ENCODE results near the gene GSS.

GSS gene

DNA sequence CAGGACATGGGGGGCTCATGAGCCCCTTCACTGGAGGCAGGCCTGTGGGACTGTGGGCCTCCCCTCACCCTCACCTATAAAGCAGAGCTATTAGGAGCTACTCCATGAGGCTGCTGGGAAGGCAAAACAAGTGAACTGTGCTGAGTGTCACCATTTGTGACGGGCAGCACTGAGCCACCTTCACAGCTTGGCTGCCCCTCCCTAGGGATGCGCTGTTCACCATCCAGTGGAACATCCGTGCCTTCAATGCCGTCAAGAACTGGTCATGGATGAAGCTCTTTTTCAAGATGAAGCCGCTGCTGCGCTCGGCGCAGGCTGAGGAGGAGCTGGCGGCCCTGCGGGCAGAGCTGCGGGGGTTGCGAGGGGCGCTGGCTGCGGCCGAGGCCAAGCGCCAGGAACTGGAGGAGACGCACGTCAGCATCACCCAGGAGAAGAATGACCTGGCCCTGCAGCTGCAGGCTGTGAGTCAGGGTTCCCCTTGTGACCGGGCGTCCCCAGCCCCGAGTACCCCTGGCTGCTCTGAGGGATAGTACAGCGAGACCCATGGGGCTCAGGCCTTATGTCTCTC lies 38.4 kb upstream of the GSS start:
- no peak for DNase-seq (ENCODE audit: low spot score)

DNA sequence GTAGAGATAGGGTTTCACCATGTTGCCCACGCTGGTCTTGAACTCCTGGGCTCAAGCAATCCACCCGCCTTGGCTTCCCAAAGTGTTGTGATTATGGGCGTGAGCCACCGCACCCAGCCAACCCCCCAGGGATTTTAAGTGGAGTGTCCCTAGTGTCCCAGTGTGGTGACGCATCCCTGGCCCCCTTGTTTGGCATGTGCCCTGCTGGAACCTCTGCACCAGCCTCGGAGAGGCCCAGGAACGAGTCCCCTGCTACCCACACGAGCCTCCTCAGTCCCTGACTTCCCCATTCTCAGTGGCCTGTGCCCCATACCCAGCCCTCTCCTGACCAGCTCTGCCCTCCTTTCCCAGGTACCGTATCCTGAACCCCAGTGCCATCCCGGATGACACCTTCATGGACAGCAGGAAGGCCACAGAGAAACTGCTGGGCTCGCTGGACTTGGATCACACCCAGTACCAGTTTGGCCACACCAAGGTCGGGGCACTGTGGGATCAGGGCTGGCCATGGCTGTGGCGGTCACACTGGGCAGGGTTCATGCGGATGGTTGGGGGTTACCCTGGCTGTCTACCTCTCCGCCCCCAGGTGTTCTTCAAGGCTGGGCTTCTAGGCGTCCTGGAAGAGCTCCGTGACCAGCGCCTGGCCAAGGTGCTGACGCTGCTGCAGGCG lies 37.3 kb upstream of the GSS start:
- no peak for DNase-seq (ENCODE audit: low spot score)

DNA sequence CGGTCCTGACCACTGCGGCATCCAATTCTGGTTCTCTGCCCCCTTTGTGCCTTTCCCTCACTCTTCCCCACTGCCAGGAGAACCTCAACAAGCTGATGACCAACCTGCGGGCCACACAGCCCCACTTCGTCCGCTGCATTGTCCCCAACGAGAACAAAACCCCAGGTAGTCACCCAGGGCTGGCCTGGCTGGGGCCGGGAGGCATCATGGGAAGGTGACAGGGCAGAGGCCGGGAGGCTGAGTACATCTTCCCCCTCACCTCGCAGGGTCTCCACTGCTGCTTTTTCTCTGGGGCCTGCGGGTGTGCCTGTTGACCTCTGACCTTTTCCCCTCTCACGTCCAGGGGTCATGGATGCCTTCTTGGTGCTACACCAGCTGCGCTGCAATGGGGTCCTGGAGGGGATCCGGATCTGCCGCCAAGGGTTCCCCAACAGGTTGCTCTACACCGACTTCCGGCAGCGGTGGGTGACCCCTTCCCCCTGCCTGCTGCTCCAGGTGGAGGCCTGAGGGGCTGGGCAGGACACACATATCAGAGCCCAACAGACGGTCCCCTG lies 35.1 kb upstream of the GSS start:
- DNase-seq (ENCODE audit: low spot score): no peak

DNA sequence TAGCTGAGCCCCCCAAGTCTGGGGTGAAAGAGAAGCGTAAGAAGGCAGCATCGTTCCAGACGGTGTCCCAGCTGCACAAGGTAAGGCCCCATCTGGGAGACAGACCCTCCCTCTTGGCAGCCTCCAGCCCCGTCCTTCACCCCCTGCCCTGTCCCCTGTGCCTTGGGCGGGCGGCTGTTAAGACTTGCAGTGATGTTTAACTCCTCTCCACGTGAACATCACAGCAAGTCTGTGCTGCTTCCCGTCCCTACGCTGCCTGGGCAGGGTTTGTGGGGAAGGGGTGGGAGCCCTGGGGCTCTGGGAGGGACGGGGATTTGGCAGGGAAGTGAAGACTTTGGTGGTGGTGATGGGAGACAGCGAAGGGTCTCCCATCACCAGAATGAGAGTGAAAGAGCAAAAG lies 34.6 kb upstream of the GSS start:
- no peak for DNase-seq (ENCODE audit: low spot score)

DNA sequence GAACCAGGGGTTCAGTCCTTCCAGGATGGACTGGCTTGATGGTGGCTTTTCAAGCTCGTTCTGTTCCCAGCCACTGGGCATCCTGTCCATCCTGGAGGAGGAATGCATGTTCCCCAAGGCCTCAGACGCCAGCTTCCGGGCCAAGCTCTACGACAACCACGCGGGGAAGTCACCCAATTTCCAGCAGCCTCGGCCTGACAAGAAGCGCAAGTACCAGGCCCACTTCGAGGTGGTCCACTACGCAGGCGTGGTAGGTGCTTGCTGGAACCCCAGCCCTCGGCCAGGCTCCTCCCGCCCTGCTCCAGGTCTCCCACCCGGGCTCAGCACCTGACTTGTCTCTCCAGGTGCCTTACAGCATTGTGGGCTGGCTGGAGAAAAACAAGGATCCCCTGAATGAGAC lies 34.1 kb upstream of the GSS start:
- no peak for DNase-seq (ENCODE audit: low spot score)

DNA sequence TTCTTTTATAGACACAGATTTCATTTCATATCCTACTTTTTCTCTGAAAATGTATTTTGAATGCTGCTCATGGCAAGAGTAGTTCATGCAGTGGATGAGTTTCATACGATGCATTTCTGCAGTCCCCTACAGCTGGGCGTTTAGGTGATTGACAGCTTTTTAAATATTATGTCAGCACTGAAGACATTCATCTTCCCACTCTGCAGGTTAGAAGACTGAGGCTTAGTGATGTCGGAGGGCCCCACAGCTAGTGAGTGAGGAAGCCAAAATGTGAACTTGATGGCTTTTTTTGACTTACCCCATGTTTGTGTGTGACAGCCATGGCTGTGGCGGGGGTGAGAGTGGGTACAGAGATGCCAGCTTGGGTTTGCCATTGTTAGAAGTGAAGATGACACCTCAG lies 33.5 kb upstream of the GSS start:
- no peak for DNase-seq (ENCODE audit: low spot score)

DNA sequence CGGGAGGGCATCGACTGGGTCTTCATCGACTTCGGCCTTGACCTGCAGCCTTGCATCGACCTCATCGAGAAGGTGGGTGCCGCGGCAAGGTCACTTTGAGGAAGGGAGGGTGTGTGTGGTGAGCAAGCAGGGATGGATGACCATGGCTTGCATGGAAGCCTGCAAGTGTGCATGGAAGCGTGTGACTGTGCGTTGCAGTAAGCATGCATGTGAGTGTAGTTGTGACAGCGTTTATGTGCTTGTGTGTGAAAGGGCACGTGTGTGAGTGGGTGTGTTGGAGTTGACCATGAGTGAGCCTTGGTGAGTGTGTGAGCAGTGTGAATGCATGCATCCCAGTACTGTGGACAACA lies 32.6 kb upstream of the GSS start:
- no peak for DNase-seq (ENCODE audit: low spot score)

DNA sequence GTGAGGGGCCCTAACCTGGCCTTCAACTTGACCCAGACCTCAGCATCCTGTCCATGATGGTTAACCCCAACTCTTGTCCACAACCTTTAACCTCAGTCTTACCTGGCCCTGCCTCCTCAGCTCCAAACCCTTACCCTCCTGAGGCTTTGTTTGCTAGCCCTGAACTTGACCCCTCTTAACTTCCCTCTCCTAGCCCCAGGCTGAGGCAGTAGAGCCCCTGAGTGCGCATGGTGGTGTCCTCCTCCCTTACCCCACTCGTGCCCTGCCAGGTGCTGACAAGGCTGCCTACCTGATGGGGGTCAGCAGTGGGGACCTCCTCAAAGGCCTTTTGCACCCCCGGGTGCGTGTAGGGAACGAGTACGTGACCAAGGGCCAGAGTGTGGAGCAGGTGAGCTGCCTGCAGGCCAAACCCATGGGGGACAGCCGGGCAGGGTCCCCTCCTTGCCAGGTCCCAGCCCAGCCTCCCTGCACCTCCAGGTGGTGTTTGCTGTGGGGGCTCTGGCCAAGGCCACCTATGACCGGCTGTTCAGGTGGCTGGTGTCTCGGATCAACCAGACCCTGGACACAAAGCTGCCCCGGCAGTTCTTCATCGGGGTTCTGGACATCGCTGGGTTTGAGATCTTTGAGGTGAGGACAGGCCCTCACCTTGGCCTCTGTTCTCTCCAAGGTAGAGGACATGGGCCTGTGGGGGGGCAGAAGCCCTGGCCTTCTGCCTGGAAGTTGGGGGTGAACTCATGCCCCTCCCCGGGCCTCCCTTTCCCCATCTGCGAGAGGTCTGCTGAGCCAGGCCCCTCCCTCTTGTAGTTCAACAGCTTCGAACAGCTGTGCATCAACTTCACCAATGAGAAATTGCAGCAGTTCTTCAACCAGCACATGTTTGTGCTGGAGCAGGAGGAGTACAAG lies 31.9 kb upstream of the GSS start:
- no peak for DNase-seq (ENCODE audit: low spot score)

DNA sequence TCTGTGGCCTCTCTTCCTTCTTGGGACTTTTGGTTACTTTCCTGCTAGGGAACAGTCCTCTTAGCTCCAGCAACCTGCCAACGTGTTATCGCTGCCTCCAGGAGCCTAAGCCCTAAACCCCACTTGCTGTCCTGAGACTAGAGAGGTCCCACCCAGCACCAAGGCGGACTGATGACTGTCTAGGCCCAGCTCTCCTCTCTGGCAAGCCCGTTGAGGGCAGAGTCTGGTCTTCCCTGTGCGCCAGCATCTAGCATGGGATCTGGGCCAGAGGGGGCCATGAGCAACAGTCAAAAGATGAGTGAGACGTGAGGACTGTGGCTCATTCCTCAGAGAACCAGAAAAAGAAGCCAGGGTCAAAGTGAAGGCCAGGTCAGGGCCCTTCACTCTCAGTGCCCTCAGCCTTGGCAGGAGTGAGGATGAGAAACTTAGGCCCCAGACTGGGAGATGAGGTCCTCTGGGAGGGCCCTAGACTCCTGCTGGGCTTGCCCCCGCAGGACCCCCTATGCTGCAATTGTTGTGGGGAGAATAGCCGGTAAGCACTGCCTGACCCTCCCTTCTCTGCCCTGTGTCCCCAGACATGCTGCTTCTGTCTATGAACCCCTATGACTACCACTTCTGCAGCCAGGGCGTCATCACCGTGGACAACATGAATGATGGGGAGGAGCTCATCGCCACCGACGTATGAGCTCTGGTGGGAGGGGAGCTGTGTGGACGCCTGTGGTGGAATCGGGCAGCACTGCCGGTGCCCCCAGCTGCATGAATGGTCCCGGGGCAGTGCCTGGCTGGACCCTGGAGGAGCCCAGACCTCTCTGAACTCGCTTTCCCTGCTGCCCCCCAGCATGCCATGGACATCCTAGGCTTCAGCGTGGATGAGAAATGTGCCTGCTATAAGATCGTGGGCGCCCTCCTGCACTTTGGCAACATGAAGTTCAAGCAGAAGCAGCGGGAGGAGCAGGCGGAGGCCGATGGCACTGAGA lies 31.0 kb upstream of the GSS start:
- no peak for DNase-seq (ENCODE audit: low spot score)

DNA sequence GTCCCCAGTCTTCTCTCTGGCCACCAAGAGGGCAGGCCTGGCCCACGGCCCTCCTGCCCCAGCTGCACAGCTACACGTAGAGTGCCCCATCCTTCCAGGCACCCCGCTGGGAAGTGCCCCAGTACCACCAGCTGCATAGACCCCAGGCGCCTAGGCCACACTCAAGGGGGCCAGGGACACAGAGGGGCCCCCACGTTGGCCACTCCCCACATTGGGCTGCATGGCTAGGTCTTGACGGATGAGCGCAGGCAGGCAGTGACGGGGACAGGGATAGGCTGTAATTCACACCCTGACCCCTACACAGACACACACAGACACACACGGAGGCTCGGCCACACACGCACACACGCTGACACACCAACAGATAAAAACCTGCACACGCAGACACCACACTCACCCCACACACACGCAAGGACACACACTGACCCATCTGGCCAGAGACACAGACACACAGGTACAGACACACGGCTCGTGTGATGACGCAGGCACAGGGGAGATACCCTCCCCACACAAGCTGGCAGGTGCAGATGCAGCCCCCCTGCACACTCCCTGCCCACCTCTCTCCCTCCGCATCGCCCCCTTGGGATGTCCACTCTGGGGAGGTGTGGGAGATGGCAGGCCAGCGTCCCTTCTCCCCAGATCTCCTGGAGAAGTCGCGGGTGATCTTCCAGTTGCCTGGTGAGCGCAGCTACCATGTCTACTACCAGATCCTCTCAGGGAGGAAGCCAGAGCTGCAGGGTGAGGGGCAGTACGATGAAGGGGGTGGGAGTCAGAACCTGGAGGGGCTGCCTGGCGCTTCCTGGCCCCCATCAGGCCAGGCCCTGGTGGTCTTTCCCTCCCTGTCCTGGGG lies 30.1 kb upstream of the GSS start:
- DNase-seq (ENCODE audit: low spot score): no peak

DNA sequence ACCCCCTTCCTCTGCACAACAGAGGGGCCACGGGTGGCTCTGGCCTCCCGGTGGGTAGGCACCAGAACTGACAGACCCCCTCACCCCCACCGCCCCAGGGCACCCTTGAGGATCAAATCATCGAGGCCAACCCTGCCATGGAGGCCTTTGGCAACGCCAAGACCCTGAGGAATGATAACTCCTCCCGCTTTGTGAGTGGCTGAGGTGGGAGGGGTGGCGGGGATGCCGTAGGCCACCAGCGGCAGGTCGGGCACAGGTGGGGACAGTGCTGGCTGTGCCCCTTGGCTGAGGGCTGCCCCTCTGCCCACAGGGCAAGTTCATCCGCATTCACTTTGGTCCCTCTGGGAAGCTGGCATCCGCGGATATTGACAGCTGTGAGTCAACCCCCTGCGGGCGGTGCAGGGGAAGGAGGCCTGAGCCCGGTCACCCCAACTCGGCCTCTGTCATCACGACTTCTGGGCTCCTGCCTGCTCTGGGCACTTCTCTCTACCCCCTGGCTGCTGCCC lies 29.2 kb upstream of the GSS start:
- DNase-seq (ENCODE audit: low spot score): no peak

DNA sequence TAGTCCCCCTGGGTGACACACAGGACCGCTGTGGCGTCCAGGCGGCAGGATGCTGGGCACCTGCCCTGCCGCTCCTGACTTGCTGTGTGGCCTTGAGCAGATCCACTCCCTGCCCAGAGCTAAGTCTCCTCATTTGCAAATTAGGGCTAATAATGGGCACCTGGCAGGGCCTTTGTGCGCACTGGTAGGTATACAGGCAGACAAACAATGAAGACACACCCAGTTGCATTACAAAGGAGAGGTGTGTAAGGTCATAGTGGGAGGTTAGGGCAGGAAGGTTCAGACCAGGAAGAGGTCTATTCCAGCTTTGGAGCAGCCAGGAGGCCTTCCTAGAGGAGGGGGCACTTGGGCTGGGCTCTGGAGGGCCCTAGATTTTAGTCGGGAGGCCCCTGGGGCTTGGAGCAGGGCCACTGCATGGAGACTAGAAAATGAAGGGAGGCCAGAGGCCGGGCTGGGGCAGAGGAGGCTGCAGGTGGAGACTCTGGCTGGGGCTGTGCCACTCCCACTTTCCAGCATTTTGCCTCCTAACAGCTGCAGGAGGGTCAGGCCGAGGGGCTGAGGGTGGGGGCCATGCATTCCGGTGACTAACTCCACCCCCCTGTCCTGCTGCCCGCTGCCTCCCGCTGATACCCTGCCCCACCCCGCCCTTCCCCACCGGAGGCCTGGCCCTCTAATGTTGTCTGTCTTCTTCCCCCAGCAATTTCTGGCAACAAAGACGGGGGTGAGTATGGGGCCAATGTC lies 28.6 kb upstream of the GSS start:
- no peak for DNase-seq (ENCODE audit: low spot score)

DNA sequence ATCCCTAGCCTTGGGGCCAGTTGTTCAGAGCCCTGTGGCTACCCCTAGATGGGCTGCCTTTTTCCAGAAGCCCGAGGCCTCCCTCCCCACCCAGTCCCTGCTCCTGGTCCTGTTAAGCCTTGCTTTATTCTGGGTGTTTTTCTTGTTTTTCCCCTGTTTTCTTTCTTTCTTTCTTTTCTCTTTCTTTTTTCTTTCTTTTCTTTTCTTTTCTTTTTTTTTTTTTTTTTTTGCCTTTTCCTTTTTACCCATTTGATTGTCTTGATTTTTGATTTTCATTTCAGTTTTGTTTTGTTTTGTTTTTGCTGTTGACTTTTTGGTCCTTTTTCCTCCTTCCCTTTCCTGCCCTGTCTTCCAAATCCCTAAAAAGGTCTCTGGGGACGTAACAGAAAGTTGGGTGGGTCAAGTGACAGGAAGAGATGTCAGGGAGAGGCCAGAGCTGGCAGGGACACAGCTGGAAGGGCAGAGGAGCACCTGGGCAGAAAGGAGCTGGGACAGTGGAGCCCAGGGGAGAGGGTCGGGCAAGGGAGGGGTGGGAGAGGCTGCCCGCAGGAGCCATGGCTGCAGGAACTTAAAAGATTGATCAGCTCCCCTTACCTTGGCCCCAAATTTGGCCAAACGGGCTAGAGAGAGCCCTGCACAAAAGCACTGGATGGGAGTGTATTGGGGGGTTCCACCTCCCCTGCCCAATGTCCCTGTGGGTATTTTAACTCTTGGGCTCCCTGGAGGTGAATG lies 27.6 kb upstream of the GSS start:
- DNase-seq (ENCODE audit: low spot score): no peak

DNA sequence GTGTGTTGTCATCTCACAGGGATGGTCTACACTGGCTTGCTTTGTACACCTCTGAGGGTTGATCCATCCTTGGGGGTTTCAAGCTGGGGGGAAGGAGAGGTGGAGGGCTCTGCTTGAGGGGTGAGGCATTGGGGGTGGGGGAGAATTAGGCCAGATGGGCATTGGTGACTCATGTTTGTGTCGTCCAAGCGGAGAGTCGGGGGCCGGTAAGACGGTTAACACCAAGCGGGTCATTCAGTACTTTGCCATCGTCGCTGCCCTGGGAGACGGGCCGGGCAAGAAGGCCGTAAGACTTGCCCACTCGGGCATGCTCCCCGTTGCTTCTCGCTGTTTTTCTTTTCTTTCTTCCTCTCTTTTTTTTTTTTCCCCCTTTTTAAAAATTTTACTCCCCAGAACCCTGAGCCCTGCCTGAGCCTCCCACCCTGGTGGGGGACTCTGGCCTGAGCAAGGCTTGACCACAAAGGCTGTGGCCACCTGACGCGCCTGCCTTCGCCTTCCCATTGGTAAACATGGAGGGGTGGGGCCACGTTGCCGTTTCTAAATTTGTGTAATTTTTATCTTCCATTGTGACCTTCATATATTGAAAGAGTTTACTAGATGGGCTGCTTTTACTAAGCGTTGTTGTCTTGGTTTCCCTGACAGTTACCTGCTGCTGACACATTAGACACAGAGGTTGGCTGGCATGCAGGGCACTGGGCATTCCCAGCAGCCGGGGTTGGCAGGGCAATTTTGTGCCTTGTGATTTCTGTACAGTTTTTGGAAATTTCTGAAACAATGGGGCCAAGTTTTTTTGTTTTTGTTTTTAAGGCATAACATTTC lies 26.9 kb upstream of the GSS start:
- DNase-seq (ENCODE audit: low spot score): no peak

DNA sequence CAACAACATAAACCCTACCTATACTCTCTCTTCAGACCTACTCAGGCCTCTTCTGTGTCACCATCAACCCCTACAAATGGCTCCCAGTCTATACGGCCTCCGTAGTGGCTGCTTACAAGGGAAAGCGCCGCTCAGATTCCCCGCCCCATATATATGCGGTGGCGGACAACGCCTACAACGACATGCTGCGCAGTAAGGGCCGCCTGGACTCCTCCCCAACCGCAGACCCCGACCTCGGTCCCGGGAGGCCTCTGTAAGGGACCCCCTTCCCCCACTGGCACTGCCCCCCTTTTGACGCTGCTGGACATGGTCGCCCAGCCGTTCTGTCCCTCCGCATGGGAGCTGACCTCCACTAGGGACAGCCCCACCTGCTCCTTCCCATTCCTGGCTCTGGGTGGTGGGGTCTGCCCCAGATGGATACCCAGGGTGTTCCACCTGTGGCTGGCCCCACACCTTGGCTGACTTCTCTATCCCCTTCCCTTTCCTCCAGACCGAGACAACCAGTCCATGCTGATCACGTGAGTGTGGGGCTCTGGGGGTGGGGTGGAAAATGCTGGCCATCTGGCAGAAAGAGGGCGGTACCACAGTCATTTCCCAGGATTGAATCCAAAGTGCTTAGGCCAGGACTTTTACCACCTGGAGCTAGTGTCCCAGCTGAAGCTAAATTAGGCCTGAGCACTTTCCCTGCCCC lies 25.1 kb upstream of the GSS start:
- DNase-seq (ENCODE audit: low spot score): no peak

DNA sequence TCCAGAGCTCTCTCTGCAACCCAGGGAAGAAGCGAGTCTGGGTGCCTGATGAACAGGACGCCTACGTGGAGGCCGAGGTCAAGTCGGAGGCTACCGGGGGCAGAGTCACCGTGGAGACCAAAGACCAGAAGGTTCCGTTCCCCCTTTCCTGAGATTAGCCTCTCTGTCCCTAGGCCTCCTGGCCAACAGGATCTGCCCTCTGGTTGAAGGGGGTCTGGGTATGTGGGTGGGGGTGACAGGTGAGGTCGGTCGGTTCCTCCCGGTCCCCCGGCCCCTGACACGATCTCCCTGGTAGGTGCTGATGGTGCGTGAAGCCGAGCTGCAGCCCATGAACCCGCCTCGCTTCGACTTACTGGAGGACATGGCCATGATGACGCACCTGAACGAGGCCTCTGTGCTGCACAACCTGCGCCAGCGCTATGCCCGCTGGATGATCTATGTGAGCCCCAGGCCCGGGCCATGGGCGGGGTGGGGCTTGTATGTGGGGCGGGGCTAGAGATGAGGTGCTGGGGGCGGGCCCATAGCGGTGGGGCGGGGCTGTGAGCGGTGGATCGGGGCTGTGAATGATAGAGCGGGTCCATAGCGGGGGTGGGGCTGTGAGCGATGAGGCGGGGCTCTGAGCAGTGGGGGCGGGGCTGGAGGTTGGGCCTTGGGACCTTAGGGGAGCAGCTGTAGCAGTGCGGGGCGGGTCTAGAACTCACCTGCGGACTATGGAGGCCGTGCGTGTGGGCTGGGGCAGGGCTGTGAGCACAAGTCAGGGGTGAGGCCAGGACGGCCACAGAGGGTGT lies 24.0 kb upstream of the GSS start:
- no peak for DNase-seq (ENCODE audit: low spot score)
